ENCODE results near the gene ALOX5AP. TPM values are rescaled to one million over a fixed set of nuclear protein-coding genes. Genes with fewer than 3 reads are reported as not detected.

The ALOX5AP gene
- total and polyA plus RNA-seq, 7 donors, result 11.6 to 65.0 (median 23.9) TPM

DNA sequence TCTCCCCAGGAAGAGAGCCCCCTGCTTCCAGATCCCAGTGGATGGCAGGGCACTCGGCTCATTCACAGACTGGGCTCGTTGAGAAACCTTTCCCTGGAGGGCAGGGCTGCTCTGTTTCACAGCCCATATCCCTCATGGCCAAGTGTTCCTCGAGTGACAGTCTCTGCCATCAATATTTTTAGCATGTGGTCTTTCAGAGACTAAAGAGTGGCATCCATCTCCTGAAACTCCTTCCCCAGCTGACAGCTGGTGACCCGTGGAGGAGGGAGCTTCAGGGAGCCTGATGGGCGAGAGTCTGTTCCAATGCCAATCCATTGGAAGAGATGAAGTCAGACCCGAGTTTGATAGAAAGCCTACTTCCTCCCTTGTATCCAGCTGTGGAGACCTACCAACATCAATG lies 30.7 kb upstream of the ALOX5AP start:
- WGBS, 2 donors, result 77 to 83% methylated on average over 6 of the region's 6 CpGs
- Histone ChIP-seq H3K27ac (no peak overlapping the region), H3K4me1 (peaks cover 0 to 6% (median 0%) of the 10 kb centered on the region in 4 donors), H3K27me3 (no peaks in the 10 kb centered on the region), H3K9me3 (no peaks in the 10 kb centered on the region), H3K36me3 (no peaks in the 10 kb centered on the region), H3K4me3 (no peak overlapping the region)
- DNase-seq, result no peak
- intact Hi-C loops (cut with DNase I), result no loop called here
- TF ChIP-seq POLR2AphosphoS5 (IDR thresholded peaks at IDR 0.05) (no peak), POLR2A (IDR thresholded peaks at IDR 0.05) (no peak), EP300 (IDR thresholded peaks at IDR 0.05) (no peak)
- TF ChIP-seq, protein P1, sequence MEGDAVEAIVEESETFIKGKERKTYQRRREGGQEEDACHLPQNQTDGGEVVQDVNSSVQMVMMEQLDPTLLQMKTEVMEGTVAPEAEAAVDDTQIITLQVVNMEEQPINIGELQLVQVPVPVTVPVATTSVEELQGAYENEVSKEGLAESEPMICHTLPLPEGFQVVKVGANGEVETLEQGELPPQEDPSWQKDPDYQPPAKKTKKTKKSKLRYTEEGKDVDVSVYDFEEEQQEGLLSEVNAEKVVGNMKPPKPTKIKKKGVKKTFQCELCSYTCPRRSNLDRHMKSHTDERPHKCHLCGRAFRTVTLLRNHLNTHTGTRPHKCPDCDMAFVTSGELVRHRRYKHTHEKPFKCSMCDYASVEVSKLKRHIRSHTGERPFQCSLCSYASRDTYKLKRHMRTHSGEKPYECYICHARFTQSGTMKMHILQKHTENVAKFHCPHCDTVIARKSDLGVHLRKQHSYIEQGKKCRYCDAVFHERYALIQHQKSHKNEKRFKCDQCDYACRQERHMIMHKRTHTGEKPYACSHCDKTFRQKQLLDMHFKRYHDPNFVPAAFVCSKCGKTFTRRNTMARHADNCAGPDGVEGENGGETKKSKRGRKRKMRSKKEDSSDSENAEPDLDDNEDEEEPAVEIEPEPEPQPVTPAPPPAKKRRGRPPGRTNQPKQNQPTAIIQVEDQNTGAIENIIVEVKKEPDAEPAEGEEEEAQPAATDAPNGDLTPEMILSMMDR (IDR thresholded peaks at IDR 0.05), result no peak

DNA sequence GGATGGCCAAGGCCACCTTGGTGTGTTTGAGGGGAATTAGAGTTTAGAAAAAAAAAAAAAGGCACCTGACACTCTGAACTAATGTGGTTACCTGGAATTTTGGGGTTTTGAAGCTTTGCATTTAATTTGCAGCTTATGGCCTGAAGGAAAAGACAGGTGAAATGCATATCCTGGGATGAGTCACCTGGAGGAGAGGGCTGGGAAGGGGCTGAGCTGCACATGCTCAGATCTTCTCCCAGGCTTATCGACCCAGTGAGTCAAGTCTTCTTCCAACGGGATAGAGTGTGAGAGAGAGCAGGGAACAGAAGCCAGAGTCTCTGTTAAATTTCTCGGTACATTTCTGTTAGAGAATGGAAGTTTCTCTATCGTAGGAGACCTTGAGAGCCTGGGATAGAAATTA lies 29.7 kb upstream of the ALOX5AP start:
- no peak overlapping the region for H3K27ac ChIP-seq
- peaks cover 0 to 6% (median 0%) of the 10 kb centered on the region in 4 donors for H3K4me1 ChIP-seq
- DNase-seq, result no peak
- no peaks in the 10 kb centered on the region for H3K27me3 ChIP-seq
- no peaks in the 10 kb centered on the region for H3K9me3 ChIP-seq
- no peak overlapping the region for H3K4me3 ChIP-seq
- intact Hi-C loops (cut with DNase I), result no loop called here
- TF ChIP-seq POLR2A (IDR thresholded peaks at IDR 0.05), result no peak
- H3K36me3 ChIP-seq, result no peaks in the 10 kb centered on the region
- WGBS, 2 donors, result 90 to 93% methylated on average over 4 of the region's 4 CpGs

DNA sequence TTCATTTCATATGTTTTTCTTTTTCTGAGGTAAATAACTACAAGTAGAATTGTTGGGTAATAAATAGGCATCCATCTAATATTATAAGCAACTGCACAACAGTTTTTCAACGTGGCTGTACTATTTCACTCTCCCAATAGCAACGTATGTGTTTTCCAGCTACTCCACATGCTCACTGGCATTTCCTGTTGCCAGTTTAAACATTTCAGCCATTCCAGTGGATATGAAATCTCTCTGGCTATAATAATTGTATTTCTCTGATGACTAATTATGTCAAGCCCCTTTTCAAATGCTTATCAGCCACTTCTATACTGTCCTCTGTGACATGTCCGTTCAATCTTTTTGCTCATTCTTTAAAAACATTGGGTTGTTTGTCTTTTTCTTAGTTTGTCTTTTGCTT lies 26.8 kb upstream of the ALOX5AP start:
- no peaks in the 10 kb centered on the region for H3K27me3 ChIP-seq
- WGBS, 2 donors, result 54 to 67% methylated on average over 3 of the region's 3 CpGs
- no peaks in the 10 kb centered on the region for H3K9me3 ChIP-seq
- intact Hi-C loops (cut with DNase I), result no loop called here
- no peak overlapping the region for H3K27ac ChIP-seq
- no peak for DNase-seq
- H3K4me1 ChIP-seq, result peaks cover 0 to 6% (median 0%) of the 10 kb centered on the region in 4 donors
- TF ChIP-seq EP300 (IDR thresholded peaks at IDR 0.05), result no peak
- TF ChIP-seq, protein P1 (IDR thresholded peaks at IDR 0.05), result no peak
- TF ChIP-seq POLR2A (IDR thresholded peaks at IDR 0.05), result no peak
- no peak for TF ChIP-seq POLR2AphosphoS5 (IDR thresholded peaks at IDR 0.05)
- no peak overlapping the region for H3K4me3 ChIP-seq
- no peaks in the 10 kb centered on the region for H3K36me3 ChIP-seq

DNA sequence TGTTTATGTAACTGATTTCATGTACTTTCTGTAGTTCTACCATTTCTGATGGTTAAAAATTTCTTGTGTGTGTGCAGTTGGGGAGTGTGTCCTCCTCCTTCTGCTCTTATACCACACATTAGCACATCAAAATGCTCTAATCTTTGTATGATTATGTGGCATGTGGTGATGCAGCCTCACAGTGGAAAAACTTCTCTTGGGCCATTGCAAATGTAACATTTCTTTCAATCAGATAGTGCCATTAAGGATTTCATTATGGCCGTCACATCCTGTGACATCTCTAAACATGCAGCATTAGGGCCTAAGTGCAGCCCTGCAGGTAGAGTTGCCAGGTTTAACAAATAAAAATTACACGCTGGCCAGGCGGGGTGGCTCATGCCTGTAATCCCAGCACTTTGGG lies 24.9 kb upstream of the ALOX5AP start:
- Histone ChIP-seq H3K9me3 (no peaks in the 10 kb centered on the region), H3K4me3 (no peak overlapping the region), H3K4me1 (peaks cover 0 to 6% (median 0%) of the 10 kb centered on the region in 4 donors), H3K27ac (no peak overlapping the region), H3K36me3 (no peaks in the 10 kb centered on the region), H3K27me3 (no peaks in the 10 kb centered on the region)
- WGBS, 2 donors, result 95 to 96% methylated on average over 3 of the region's 3 CpGs
- no peak for DNase-seq
- no peak for TF ChIP-seq POLR2AphosphoS5 (IDR thresholded peaks at IDR 0.05)
- TF ChIP-seq, protein P1 (IDR thresholded peaks at IDR 0.05), result no peak
- no peak for TF ChIP-seq POLR2A (IDR thresholded peaks at IDR 0.05)
- no peak for TF ChIP-seq EP300 (IDR thresholded peaks at IDR 0.05)
- intact Hi-C loops (cut with DNase I), result no loop called here

DNA sequence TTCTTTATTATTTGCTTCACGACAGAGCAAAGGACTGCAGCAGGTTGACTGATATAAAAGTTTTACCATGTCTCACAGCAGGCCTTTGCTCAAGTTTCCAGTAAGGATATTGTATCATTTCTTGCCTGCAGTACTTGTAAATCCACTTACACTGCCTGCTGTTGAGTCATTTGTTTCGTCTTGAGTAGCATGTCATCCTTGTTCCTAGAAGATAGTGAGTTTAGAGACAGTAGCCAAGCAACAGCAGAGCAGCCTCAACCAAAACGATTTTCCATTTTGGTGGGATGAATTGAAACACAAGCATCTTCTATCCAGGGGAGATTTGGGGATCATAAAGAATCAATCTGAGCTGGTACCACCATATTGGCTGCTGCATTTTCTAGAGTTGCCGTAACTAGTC lies 24.0 kb upstream of the ALOX5AP start:
- Histone ChIP-seq H3K27me3 (no peaks in the 10 kb centered on the region), H3K4me3 (no peak overlapping the region), H3K4me1 (peaks cover 0 to 4% (median 0%) of the 10 kb centered on the region in 4 donors), H3K27ac (no peak overlapping the region), H3K9me3 (no peaks in the 10 kb centered on the region), H3K36me3 (no peaks in the 10 kb centered on the region)
- TF ChIP-seq EP300 (IDR thresholded peaks at IDR 0.05) (no peak), POLR2A (IDR thresholded peaks at IDR 0.05) (no peak), POLR2AphosphoS5 (IDR thresholded peaks at IDR 0.05) (no peak)
- TF ChIP-seq, protein P1 (IDR thresholded peaks at IDR 0.05), result no peak
- DNase-seq, result no peak
- intact Hi-C loops (cut with DNase I), result no loop called here
- 80 to 85% methylated on average over 4 of the region's 4 CpGs for WGBS, 2 donors

All from sigmoid colon (tissue), 7 donors.